GM12864 (cell line): Measurements from ENCODE around the gene OSR1.

Experiments used
- DNase-seq: peaks from one replicate; pipeline ENCODE4 v3.0.0-alpha.2; 2011; ENCODE audit warnings: low read depth
- H3K4me3 ChIP-seq: 2 replicates; pipeline ENCODE4 v1.5.1; 2011; ENCODE audit warnings: mild to moderate bottlenecking, low read depth, low read length, control low read depth
- CTCF ChIP-seq: IDR thresholded peaks from 2 replicates; pipeline ENCODE4 v1.5.1; 2011; ENCODE audit warnings: low read depth, mild to moderate bottlenecking, moderate library complexity, low read length, control low read depth, inconsistent platforms; ENCODE audit errors: missing control alignments

Gene OSR1

GRCh38 chr2:19363474-19363778, 5.0 kb upstream of the OSR1 start:
- DNase-seq: no peak
- no peak for TF ChIP-seq CTCF
- H3K4me3 ChIP-seq: no peak overlapping the region

GRCh38 chr2:19362755-19363473, 4.5 kb upstream of the OSR1 start:
- peak overlapping the region; percentile 39 for H3K4me3 ChIP-seq
- peak; percentile 69 for TF ChIP-seq CTCF
- no peak for DNase-seq

- no peak for DNase-seq
- TF ChIP-seq CTCF: no peak
- peak overlapping the region; percentile 39 for H3K4me3 ChIP-seq
These were observed 3.8 kb upstream of the OSR1 start for GRCh38 chr2:19362094-19362754.

- peak overlapping the region; percentile 5 for H3K4me3 ChIP-seq
- TF ChIP-seq CTCF: no peak
- DNase-seq: no peak
These were observed 3.0 kb upstream of the OSR1 start for GRCh38 chr2:19361325-19361990.

GRCh38 chr2:19360966-19361321, 2.5 kb upstream of the OSR1 start:
- TF ChIP-seq CTCF: no peak
- no peak for DNase-seq
- no peak overlapping the region for H3K4me3 ChIP-seq

GRCh38 chr2:19360266-19360965, 2.0 kb upstream of the OSR1 start:
- TF ChIP-seq CTCF: no peak
- no peak overlapping the region for H3K4me3 ChIP-seq
- no peak for DNase-seq
